Measurements from ENCODE around the gene MITD1. TPM values are rescaled to one million over a fixed set of nuclear protein-coding genes. Genes with fewer than 3 reads are reported as not detected.

Gene MITD1
- total RNA-seq, 1 experiment from 2014 or later: 36.0 TPM

- ChIA-PET POLR2A (no interaction called here), CTCF (no interaction called here)
- in situ Hi-C loops (cut with HindIII; ENCODE audit: low pct_unique_long_range_greater_than_20kb, low sequenced_read_pairs): no loop called here
- DNase-seq (ENCODE audit: low read depth, low spot score) (no peak), ATAC-seq (no peak)
- BruUV-seq (replicated peaks): no TSS peak
- Histone ChIP-seq H3K4me3 (ENCODE audit: low read depth in 2 of 2, low read length in 2 of 2) (no peak overlapping the region), H3K27ac (ENCODE audit: low read length) (no peak overlapping the region), H3K9me3 (ENCODE audit: control insufficient read depth, insufficient read depth, low read depth, low read length) (no peaks in the 10 kb centered on the region), H3K27me3 (ENCODE audit: control insufficient read depth, insufficient read depth, low read length) (no peaks in the 10 kb centered on the region), H3K4me1 (ENCODE audit: control insufficient read depth, insufficient read depth, low read length) (no peaks in the 10 kb centered on the region), H3K36me3 (ENCODE audit: control insufficient read depth, insufficient read depth, low read length) (no peaks in the 10 kb centered on the region)
- intact Hi-C loops (cut with micrococcal nuclease; ENCODE audit: unreplicated experiment): no loop called here
- no peak for TF ChIP-seq TCF7L2 (IDR thresholded peaks at IDR 0.05; ENCODE audit: low read depth, low read length)
- no peak for TF ChIP-seq SIN3A (IDR thresholded peaks at IDR 0.05; ENCODE audit: borderline replicate concordance, insufficient read depth, low read depth, low read length)
- no peak for TF ChIP-seq REST (IDR thresholded peaks at IDR 0.05; ENCODE audit: insufficient read depth in 1 of 2, low read depth in 2 of 2, low read length in 1 of 2)
- no peak for TF ChIP-seq CTCF (IDR thresholded peaks at IDR 0.05)
- no peak for TF ChIP-seq POLR2AphosphoS5 (IDR thresholded peaks at IDR 0.05; ENCODE audit: low read depth, low read length)
These were observed 52.9 kb downstream of the MITD1 start for GRCh38 chr2:99127981-99128380.

Other genes starting within 250 kb of the MITD1 start
- 2.4 TPM for gene CRACDL, start 244.8 kb downstream of the MITD1 start, total RNA-seq (2021; ENCODE audit: unreplicated experiment)
- 1.5 TPM for gene C2orf15, start 39.4 kb downstream of the MITD1 start, total RNA-seq (2021; ENCODE audit: unreplicated experiment)
- gene TSGA10, start 26.1 kb downstream of the MITD1 start, total RNA-seq (2021; ENCODE audit: unreplicated experiment): 7.5 TPM
- 9.0 TPM for gene LIPT1, start 26.1 kb downstream of the MITD1 start, total RNA-seq (2021; ENCODE audit: unreplicated experiment)
- gene MRPL30, start 126 bp upstream of the MITD1 start, total RNA-seq (2021; ENCODE audit: unreplicated experiment): 25.6 TPM
- not detected for gene LYG2, start 74.6 kb upstream of the MITD1 start, total RNA-seq (2021; ENCODE audit: unreplicated experiment)
- 0.23 TPM for gene LYG1, start 120.1 kb upstream of the MITD1 start, total RNA-seq (2021; ENCODE audit: unreplicated experiment)
- gene TXNDC9, start 155.3 kb upstream of the MITD1 start, total RNA-seq (2021; ENCODE audit: unreplicated experiment): 47.0 TPM
- 49.0 TPM for gene EIF5B, start 156.3 kb upstream of the MITD1 start, total RNA-seq (2021; ENCODE audit: unreplicated experiment)

Measured in Panc1 (cell line).